Skeletal muscle satellite cell (primary cell): ENCODE data around the gene SIGLEC1.

Experiments used
- H3K27me3 ChIP-seq: 2 replicates; pipeline ENCODE4 v1.7.0; 2013; ENCODE audit warnings: low read length; ENCODE audit not compliant: control insufficient read depth, insufficient read depth
- H3K36me3 ChIP-seq: 2 replicates; pipeline ENCODE4 v1.7.0; 2013; ENCODE audit warnings: mild to moderate bottlenecking, control low read depth, low read length; ENCODE audit not compliant: insufficient read depth
- H3K4me1 ChIP-seq: 2 replicates; pipeline ENCODE4 v1.7.0; 2013; ENCODE audit warnings: low read length; ENCODE audit not compliant: control insufficient read depth, insufficient read depth
- H3K4me2 ChIP-seq: 2 replicates; pipeline ENCODE4 v1.7.0; 2013; ENCODE audit warnings: mild to moderate bottlenecking, low read length
- H3K4me3 ChIP-seq: 2 replicates; pipeline ENCODE4 v1.7.0; 2013; ENCODE audit warnings: low read length
- H3K9ac ChIP-seq: 2 replicates; pipeline ENCODE4 v1.7.0; 2013; ENCODE audit warnings: mild to moderate bottlenecking, low read depth, low read length, moderate library complexity
- H3K9me3 ChIP-seq: replicated peaks from 2 replicates; pipeline ENCODE4 v1.7.0; 2013; ENCODE audit warnings: mild to moderate bottlenecking, control low read depth, low read length

The SIGLEC1 gene

DNA sequence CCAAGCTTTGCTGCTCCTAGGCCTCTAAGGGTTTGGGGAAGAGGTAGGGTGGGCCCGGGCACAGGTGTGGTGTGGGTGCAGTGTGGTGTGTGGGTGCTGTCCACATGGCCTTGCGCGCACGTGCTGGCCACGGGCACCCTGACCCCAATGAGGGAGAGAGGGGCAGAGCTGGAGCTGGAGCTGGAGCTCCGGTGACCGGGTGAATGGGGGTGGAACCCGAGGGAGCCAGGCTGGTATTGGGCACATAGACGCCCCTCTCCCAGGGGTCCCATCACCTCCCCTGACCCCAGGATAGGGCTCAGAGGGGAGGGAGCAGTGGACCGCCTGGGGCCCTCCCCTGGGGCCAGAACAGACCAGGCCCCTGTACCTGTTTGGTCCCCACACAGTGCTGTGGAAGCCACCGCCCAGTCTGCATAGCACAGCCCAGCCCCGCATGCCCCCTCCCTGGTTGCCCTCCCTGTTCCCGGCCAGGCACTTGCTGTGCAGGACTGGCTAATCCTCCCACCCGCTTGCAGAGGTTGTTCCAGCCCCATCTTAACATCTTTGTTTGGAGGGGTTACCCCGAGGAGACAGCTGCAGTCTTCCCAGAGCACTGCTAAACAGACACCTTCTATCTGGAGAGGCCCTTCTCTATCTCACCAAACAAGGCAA, 31.6 kb downstream of the SIGLEC1 start:
- Histone ChIP-seq H3K4me2 (peak overlapping the region; percentile 81), H3K27me3 (peaks cover 30% of the 10 kb centered on the region), H3K9ac (no peak overlapping the region), H3K4me3 (no peak overlapping the region), H3K36me3 (no peaks in the 10 kb centered on the region), H3K4me1 (peaks cover 29% of the 10 kb centered on the region), H3K9me3 (no peaks in the 10 kb centered on the region)

DNA sequence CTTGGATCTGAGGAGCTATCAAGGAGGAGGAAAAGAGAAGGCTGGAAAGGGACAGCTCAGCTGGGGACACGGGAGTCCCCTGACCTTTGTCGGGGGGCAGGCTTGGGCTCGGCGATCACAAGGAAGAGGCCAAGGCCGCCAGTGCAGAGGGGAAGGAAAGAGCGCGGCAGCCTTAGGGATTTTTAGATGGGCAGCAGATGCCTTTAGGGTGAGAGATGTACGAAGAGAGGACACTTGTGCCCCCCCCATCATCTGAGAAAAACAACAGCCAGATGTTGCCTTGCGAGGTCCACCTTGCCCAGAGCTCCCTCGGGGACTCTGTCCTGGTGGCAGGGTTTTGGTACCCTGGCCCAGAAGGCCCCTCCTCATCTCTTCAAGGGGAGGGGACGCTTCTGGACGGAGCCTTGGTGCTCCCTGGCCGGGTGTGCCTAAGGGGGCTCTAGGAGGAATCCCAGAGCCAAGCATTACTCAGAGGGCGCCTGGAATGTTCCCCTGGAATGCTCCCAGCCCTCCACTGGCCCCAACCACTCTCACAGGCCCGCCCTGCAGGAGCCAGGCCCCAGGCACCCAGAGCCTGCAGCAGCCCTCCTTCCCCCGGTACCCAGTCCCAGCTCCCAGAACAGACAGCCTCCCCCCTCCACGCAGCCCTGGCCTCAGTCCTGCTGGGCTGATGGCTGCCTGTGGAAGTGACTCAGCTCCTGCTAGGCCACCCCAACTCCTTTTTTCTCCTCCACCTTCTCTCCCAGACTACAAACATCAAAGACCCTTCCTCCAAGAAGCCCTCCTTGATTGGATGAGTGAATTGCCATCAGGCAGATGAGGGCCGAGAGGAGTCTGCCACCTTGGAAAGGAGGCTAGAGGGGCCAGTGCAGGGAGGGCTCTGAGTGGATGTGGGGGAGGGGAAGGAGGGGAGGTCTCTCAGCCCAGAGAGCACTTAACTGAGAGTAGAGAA, 32.4 kb downstream of the SIGLEC1 start:
- Histone ChIP-seq H3K27me3 (peaks cover 32% of the 10 kb centered on the region), H3K4me3 (no peak overlapping the region), H3K9ac (no peak overlapping the region), H3K4me2 (peak overlapping the region; percentile 43), H3K9me3 (no peaks in the 10 kb centered on the region), H3K36me3 (no peaks in the 10 kb centered on the region), H3K4me1 (peaks cover 29% of the 10 kb centered on the region)

DNA sequence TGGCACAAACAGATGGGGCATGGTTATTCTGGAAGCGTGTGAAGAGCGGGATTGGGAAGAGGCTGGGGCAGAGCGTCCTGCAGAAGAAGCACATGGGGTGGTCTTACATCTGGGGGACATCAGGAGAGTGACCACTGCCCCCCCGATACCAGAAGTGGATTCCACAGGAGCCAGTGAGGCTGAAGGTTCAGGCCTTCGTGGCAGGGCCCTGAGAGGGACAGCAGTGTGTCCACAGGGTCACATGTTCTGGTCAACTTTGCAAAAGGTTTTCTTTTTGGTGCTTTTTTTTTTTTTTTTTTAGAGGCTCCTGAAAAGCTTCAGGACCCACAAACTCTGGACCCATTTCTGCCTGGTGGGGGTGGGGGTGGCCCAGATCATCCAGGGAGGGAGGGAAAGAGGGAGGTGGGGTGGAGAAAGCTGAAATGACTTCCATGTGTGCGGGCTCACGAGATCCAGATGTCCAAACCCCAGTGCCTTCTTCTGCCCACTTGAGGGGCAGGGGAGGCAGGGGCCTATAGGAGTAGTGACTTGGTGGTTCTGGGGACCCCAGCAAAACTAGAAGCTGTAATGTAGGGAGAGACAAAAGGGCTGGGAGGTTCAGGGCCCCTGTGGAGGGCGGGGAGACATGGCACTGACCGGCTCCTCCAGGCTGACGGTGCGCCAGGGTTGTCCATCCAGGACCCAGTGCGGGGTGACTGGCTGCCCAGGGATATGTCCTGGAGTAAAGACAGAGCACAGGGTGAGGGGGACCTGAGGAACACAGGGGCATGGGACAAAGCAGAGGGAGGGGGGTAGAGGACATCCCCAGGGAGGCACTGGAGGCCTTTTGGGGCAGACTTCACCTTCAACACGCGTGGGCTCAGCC, 33.3 kb downstream of the SIGLEC1 start:
- H3K27me3 ChIP-seq = peaks cover 34% of the 10 kb centered on the region
- H3K4me3 ChIP-seq = no peak overlapping the region
- H3K4me1 ChIP-seq = peaks cover 29% of the 10 kb centered on the region
- H3K36me3 ChIP-seq = no peaks in the 10 kb centered on the region
- H3K4me2 ChIP-seq = no peak overlapping the region
- no peak overlapping the region for H3K9ac ChIP-seq
- no peaks in the 10 kb centered on the region for H3K9me3 ChIP-seq

DNA sequence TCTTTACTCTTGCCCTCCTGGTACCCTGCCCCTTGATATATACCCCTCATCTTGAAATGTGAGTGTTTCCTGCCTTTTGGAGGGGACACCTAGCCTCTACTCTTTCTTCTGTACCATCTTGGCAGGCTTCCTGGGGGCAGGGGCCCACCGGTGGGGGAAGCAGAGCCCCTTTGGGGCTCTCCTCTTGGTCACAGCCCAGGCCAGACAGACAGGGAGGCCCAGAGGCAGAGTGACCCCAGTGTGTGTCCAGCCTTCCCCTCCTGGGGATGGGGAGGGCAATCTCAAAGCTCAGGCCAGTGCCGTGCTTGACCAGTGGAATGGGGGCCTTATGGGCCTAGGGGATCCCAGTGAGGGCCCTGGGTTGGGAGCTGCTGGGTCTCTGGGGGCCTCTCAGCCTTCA, 34.2 kb downstream of the SIGLEC1 start:
- peaks cover 29% of the 10 kb centered on the region for H3K4me1 ChIP-seq
- H3K9ac ChIP-seq = no peak overlapping the region
- H3K4me2 ChIP-seq = no peak overlapping the region
- H3K4me3 ChIP-seq = no peak overlapping the region
- peaks cover 34% of the 10 kb centered on the region for H3K27me3 ChIP-seq
- H3K9me3 ChIP-seq = no peaks in the 10 kb centered on the region
- no peaks in the 10 kb centered on the region for H3K36me3 ChIP-seq

DNA sequence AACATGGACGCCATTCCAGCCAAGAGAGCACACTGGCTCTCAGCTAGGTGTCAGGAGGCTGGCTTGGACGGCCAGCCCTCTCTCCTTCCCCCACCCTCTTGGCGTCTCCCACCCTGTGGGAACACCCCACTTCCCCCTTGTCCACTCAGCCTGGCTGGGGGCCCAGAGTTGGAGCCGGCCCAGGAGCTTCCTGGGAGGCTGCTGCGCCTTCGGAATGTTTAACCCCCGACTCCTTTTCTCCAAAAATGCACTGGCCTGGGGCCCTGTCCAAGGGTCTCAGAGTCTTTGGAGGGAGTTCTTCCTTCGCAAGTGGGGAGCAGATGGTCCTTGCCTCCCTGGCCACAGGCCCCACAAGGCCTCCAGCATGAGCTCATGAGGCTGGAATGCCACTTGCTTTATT, 34.7 kb downstream of the SIGLEC1 start:
- Histone ChIP-seq H3K27me3 (peaks cover 34% of the 10 kb centered on the region), H3K4me1 (peaks cover 29% of the 10 kb centered on the region), H3K9ac (no peak overlapping the region), H3K9me3 (no peaks in the 10 kb centered on the region), H3K36me3 (no peaks in the 10 kb centered on the region), H3K4me2 (no peak overlapping the region), H3K4me3 (no peak overlapping the region)

DNA sequence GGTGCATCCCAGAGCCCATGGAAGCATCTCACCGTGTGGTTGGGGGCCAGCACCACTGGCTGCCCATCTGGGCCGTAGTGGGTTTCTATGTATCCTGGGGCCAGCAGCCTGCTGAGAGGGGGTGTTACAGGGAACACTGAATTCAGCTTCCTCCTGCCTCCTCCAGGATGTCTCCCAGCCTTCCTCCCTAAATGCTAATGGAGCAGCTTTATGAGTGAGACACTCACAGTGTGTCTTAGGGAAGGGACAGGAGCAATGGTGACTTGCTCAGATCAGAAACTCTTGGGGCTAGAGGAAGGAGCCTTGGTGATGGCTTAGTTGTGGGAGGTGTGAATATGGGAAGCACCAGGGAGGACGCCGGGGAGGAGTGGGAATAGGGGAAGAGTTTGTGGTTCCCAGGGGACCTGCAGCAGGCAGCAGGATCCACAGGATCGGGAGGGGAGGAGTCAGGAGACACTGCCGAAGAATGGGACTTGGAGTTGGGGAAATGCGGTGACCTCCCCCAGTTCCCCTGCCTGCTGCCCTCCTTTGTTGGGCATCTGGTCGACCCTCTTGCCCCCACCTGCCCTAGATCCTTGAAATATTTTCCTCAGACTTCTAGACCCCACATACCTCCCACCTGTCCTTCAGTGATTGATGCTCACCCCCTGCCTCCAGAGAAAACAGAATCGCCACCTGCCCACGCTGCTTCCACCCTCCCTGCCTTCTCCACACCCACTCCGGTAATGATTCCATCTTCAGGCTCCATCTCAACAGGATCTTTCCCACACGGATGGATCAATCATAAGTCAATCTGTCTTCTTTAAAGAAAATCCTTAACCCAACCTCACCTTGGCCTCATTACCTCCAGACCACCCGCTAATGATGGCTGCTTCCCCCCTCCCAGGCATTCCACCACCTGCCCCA, 37.2 kb downstream of the SIGLEC1 start:
- Histone ChIP-seq H3K4me2 (no peak overlapping the region), H3K9ac (no peak overlapping the region), H3K36me3 (no peaks in the 10 kb centered on the region), H3K9me3 (no peaks in the 10 kb centered on the region), H3K4me1 (peaks cover 15% of the 10 kb centered on the region), H3K4me3 (no peak overlapping the region), H3K27me3 (peaks cover 18% of the 10 kb centered on the region)

DNA sequence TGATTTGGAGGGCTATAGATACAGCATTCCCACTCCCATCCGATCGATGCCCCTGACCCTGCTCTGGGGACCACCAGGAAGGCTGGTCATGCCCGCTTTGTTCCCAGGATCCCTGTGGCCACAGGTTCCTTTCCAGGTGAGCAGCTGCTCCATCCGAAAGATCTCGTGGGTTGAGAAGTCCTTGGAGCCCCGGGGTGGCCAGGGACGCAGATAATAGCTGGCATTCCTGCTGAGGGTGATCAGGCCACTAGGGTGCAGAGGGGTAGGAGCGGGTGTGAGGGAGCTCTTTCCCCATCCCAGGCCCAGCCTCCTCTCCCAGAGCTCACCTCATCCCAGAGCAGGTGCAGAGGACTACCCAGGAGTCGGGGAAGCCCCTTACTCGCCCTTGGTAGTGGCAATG, 38.0 kb downstream of the SIGLEC1 start:
- Histone ChIP-seq H3K4me1 (peaks cover 13% of the 10 kb centered on the region), H3K36me3 (no peaks in the 10 kb centered on the region), H3K9me3 (no peaks in the 10 kb centered on the region), H3K9ac (no peak overlapping the region), H3K27me3 (peaks cover 18% of the 10 kb centered on the region), H3K4me2 (no peak overlapping the region), H3K4me3 (no peak overlapping the region)

DNA sequence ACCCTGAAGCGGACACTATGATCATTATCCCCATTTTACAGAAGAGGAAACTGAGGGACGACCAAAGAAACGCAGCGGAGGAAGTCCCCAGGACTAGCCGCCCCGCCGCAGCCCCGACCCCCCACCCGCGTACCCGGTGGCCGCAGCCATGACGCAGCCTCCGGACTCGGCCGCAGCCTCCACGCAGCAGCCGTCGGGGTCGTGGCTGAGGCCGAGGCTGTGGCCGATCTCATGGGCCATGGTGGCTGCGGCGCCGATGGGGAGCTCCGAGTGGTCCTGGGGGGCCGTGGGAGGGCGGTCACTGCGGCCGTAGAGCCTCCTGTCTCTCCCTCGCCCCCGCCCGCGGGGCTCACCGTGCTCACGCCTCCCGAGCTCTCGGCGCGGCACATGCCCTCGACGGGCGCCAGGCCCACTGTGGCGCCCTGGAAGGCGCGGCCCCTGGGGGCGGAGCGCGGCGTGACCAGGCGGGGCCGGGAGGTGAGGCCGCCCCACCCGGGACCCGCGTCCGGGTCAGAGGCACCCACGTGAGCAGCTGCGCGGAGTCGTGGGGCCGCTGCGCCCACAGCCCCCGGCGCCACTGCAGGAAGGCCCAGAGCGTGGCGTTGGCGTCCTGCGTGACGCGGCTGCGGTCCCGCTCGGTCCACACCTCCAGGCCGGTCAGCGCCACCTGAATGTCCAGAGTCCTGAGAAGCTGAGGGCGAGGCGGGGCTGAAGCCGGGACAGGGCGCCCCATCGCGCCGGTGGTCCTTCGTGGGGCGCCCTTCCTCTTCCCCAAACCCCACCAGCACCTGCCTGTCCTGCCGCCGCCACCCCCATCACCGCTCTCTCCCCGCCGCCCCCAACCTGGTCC, 39.0 kb downstream of the SIGLEC1 start:
- H3K9me3 ChIP-seq = no peaks in the 10 kb centered on the region
- no peak overlapping the region for H3K4me3 ChIP-seq
- no peaks in the 10 kb centered on the region for H3K36me3 ChIP-seq
- H3K4me1 ChIP-seq = peaks cover 13% of the 10 kb centered on the region
- H3K9ac ChIP-seq = no peak overlapping the region
- H3K4me2 ChIP-seq = no peak overlapping the region
- peaks cover 18% of the 10 kb centered on the region for H3K27me3 ChIP-seq

DNA sequence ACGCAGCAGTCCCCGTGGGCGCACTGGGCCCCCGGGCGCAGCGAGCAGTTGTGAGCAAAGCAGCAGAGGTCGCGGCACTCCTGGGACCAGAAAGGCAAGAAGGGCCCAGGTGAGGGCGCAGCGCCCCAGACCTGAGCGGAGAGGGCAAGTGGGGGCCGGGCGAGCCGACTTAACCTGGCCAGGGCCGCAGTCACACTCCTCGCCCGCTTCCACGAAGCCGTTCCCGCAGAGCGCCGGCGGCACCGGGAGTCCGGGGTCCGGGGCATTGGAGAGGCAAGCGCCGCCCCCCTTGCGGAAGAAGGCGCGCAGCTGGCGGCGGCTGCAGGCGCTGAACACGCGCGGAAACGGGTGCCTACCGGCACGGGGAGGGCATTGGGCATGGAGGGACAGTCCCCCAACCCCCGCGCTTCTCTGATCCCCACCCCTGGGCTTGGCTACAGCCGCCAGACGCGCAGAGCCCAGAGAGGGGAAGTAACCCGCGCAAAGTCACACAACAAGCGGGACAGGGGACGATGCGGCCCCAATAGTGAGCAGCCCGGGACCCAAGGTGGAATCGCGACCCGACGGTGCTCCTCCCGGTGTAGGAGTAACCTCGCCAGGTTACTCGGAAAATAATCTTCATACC, 39.7 kb downstream of the SIGLEC1 start:
- no peak overlapping the region for H3K4me2 ChIP-seq
- H3K9ac ChIP-seq = no peak overlapping the region
- H3K4me1 ChIP-seq = peaks cover 13% of the 10 kb centered on the region
- H3K27me3 ChIP-seq = peaks cover 18% of the 10 kb centered on the region
- no peaks in the 10 kb centered on the region for H3K36me3 ChIP-seq
- no peaks in the 10 kb centered on the region for H3K9me3 ChIP-seq
- H3K4me3 ChIP-seq = no peak overlapping the region
